ENCODE measurements around the gene SUMO4. TPM values are rescaled to one million over a fixed set of nuclear protein-coding genes. Genes with fewer than 3 reads are reported as not detected.

SUMO4 gene
- total and polyA plus RNA-seq, 2 of the 8 experiments (the other 6 are each of a cell fraction or from before 2014, with no cell fraction given) = 0.09 to 1.3 TPM

GRCh38 chr6:149387779-149388512, 12.1 kb upstream of the SUMO4 start:
- no peaks in the 10 kb centered on the region for H3K4me1 ChIP-seq (replicated peaks in 1 of 4; ENCODE audit: control insufficient read depth in 3 of 4, insufficient read depth in 4 of 4, low read length in 3 of 4)
- no peak overlapping the region for H2BK120ac ChIP-seq (replicated peaks; ENCODE audit: low read depth, low read length)
- no peak overlapping the region for H3K4ac ChIP-seq (replicated peaks; ENCODE audit: insufficient read length, low read depth, low read length)
- DNase-seq (ENCODE audit: low read depth in 1 of 2, low spot score in 2 of 2) = no peak
- H3K56ac ChIP-seq (replicated peaks; ENCODE audit: insufficient read length, low read depth, low read length) = no peak overlapping the region
- no peak overlapping the region for H4K91ac ChIP-seq (replicated peaks; ENCODE audit: insufficient read length, low read length)
- no peak overlapping the region for H3K4me3 ChIP-seq (ENCODE audit: extremely low read depth in 1 of 4, insufficient read depth in 2 of 4, low read depth in 3 of 4, low read length in 4 of 4)
- ChIA-PET POLR2A (ENCODE audit: partially characterized antibody) (no interaction called here), CTCF (ENCODE audit: partially characterized antibody) (no interaction called here)
- H3K23ac ChIP-seq (ENCODE audit: insufficient read length) = no peak overlapping the region
- H3K36me3 ChIP-seq (ENCODE audit: control insufficient read depth in 2 of 4, insufficient read depth in 4 of 4, low read length in 3 of 4) = peaks cover 0 to 5% (median 0%) of the 10 kb centered on the region in 4 experiments; a peak in 1 of 8 replicates
- H3K9ac ChIP-seq (replicated peaks in 1 of 4; ENCODE audit: extremely low read depth in 1 of 4, low read depth in 3 of 4, low read length in 3 of 4) = no peak overlapping the region
- H3K4me2 ChIP-seq (ENCODE audit: insufficient read depth in 1 of 2, low read depth in 2 of 2, low read length in 2 of 2) = no peak overlapping the region
- no peaks in the 10 kb centered on the region for H3K27me3 ChIP-seq (replicated peaks in 1 of 4; ENCODE audit: control insufficient read depth in 3 of 4, extremely low read depth in 1 of 4, insufficient read depth in 3 of 4, low read length in 3 of 4)
- H2BK5ac ChIP-seq (ENCODE audit: low read depth, low read length) = no peak overlapping the region
- no peak overlapping the region for H4K8ac ChIP-seq (ENCODE audit: extremely low read depth, insufficient read depth, low read length)
- H2AFZ ChIP-seq (ENCODE audit: low read length) = no peak overlapping the region
- H3K23me2 ChIP-seq (ENCODE audit: low read depth, low read length) = no peaks in the 10 kb centered on the region
- H2BK12ac ChIP-seq (ENCODE audit: low read depth, low read length) = no peak overlapping the region
- H3K18ac ChIP-seq (ENCODE audit: extremely low read depth, low read length) = no peak overlapping the region
- H2BK20ac ChIP-seq (ENCODE audit: low read length) = no peak overlapping the region
- H2AK5ac ChIP-seq (ENCODE audit: low read depth, low read length) = no peak overlapping the region
- no peak overlapping the region for H3K27ac ChIP-seq (ENCODE audit: low read depth, low read length)
- H4K5ac ChIP-seq (ENCODE audit: insufficient read length, low read depth, low read length) = no peak overlapping the region
- no peak overlapping the region for H3K14ac ChIP-seq (ENCODE audit: insufficient read length)
- H3K79me1 ChIP-seq (ENCODE audit: low read depth, low read length) = no peaks in the 10 kb centered on the region; the same call in 1 of the 2 replicates
- no peaks in the 10 kb centered on the region for H4K20me1 ChIP-seq (replicated peaks in 1 of 2; ENCODE audit: control insufficient read depth in 1 of 2, insufficient read depth in 2 of 2, low read length in 2 of 2)
- peaks cover 0 to 21% of the 10 kb centered on the region in 2 experiments; a peak in 2 of 4 replicates for H3K79me2 ChIP-seq (ENCODE audit: control insufficient read depth in 1 of 2, insufficient read depth in 2 of 2, low read length in 2 of 2)
- 94% methylated on average over 1 of the region's 1 CpG; no CpG with 5 or more reads in 1 of the 2 experiments for WGBS, 2 experiments (ENCODE audit: extremely low coverage in 1 of 2, insufficient coverage in 1 of 2, insufficient read length in 1 of 2, insufficient replicate concordance in 2 of 2, low coverage in 1 of 2, low lambda C conversion rate in 2 of 2, missing lambda C conversion rate in 1 of 2)
- no peak overlapping the region for H2BK15ac ChIP-seq (ENCODE audit: low read length)
- H3K9me3 ChIP-seq (ENCODE audit: insufficient read depth in 2 of 2, low read depth in 1 of 2, low read length in 1 of 2) = no peaks in the 10 kb centered on the region
- no peak for FAIRE-seq
- TF ChIP-seq SIRT6 (IDR thresholded peaks at IDR 0.05; ENCODE audit: low read length) (no peak), HDAC6 (IDR thresholded peaks at IDR 0.05; ENCODE audit: low read depth, low read length) (no peak), SP1 (IDR thresholded peaks at IDR 0.05; ENCODE audit: low read depth, low read length) (no peak), NANOG (IDR thresholded peaks at IDR 0.05; ENCODE audit: insufficient read depth, low read depth, low read length, poor library complexity, severe bottlenecking) (no peak), JUN (IDR thresholded peaks at IDR 0.05; ENCODE audit: low read depth, low read length) (no peak), BACH1 (IDR thresholded peaks at IDR 0.05; ENCODE audit: low read length) (no peak), RNF2 (IDR thresholded peaks at IDR 0.05; ENCODE audit: borderline replicate concordance, low read depth, low read length, missing control alignments, poor library complexity, severe bottlenecking) (no peak), E2F6 (IDR thresholded peaks at IDR 0.05) (no peak), KDM4A (IDR thresholded peaks at IDR 0.05; ENCODE audit: low read depth, low read length, severe bottlenecking) (no peak), EGR1 (IDR thresholded peaks at IDR 0.05; ENCODE audit: borderline replicate concordance, low read depth, low read length) (no peak), BRCA1 (IDR thresholded peaks at IDR 0.05; ENCODE audit: low read depth, low read length) (no peak), GTF2F1 (IDR thresholded peaks at IDR 0.05; ENCODE audit: borderline replicate concordance, low read depth, low read length) (no peak)

All from H1 (cell line).